ACHN (cell line): Measurements from ENCODE around the gene COL9A3.

Experiments
- DNase-seq: peaks from one replicate; pipeline ENCODE4 v3.0.0-alpha.2; 2015
- in situ Hi-C: cut with HindIII; loops from 2 replicates; pipeline ENCODE4 v1.10.0; 2017; ENCODE audit warnings: low sequenced_read_pairs, low pct_ligation_motif_present, low pct_unique_long_range_greater_than_20kb

COL9A3 gene

GRCh38 chr20:62777528-62777830, 39.4 kb upstream of the COL9A3 start:
- in situ Hi-C loops: no loop called here
- no peak for DNase-seq

GRCh38 chr20:62778058-62778457, 38.8 kb upstream of the COL9A3 start:
- in situ Hi-C loops: no loop called here
- DNase-seq: no peak

- in situ Hi-C loops: no loop called here
- DNase-seq: no peak
Measured at GRCh38 chr20:62778601-62779416, 38.0 kb upstream of the COL9A3 start.

GRCh38 chr20:62779417-62779685, 37.5 kb upstream of the COL9A3 start:
- DNase-seq: no peak
- in situ Hi-C loops: no loop called here

- DNase-seq: no peak
- in situ Hi-C loops: no loop called here
Measured at GRCh38 chr20:62780204-62780603, 36.6 kb upstream of the COL9A3 start.

GRCh38 chr20:62780696-62781095, 36.2 kb upstream of the COL9A3 start:
- in situ Hi-C loops: no loop called here
- DNase-seq: no peak

GRCh38 chr20:62782149-62782892, 34.5 kb upstream of the COL9A3 start:
- DNase-seq: no peak
- in situ Hi-C loops: no loop called here

GRCh38 chr20:62782893-62783278, 34.0 kb upstream of the COL9A3 start:
- no peak for DNase-seq
- in situ Hi-C loops: no loop called here

GRCh38 chr20:62784497-62784896, 32.4 kb upstream of the COL9A3 start:
- in situ Hi-C loops: no loop called here
- DNase-seq: no peak

- DNase-seq: no peak
- in situ Hi-C loops: no loop called here
Measured at GRCh38 chr20:62785393-62785792, 31.5 kb upstream of the COL9A3 start.

GRCh38 chr20:62786157-62786556, 30.7 kb upstream of the COL9A3 start:
- in situ Hi-C loops: no loop called here
- DNase-seq: no peak

- in situ Hi-C loops: no loop called here
- DNase-seq: no peak
Measured at GRCh38 chr20:62787321-62787720, 29.5 kb upstream of the COL9A3 start.

- no peak for DNase-seq
- in situ Hi-C loops: no loop called here
Measured at GRCh38 chr20:62787866-62788265, 29.0 kb upstream of the COL9A3 start.

- DNase-seq: no peak
- in situ Hi-C loops: no loop called here
Measured at GRCh38 chr20:62788607-62789006, 28.2 kb upstream of the COL9A3 start.

- in situ Hi-C loops: no loop called here
- DNase-seq: no peak
Measured at GRCh38 chr20:62790075-62790474, 26.8 kb upstream of the COL9A3 start.

- in situ Hi-C loops: no loop called here
- DNase-seq: peak; percentile 88
Measured at GRCh38 chr20:62791301-62792181, 25.3 kb upstream of the COL9A3 start.

GRCh38 chr20:62792182-62792939, 24.5 kb upstream of the COL9A3 start:
- in situ Hi-C loops: no loop called here

GRCh38 chr20:62792940-62793756, 23.7 kb upstream of the COL9A3 start:
- DNase-seq: no peak
- in situ Hi-C loops: no loop called here

More at GRCh38 chr20:62792182-62792939, 24.5 kb upstream of the COL9A3 start:
- peak; percentile 73 for DNase-seq
